ENCODE results near the gene GABRR2.
"Not testable (repeated sequence)": the region's sequence is repeated elsewhere in the genome, so short reads cannot be mapped to it uniquely, and the experiment has no call there.

GABRR2 gene

DNA sequence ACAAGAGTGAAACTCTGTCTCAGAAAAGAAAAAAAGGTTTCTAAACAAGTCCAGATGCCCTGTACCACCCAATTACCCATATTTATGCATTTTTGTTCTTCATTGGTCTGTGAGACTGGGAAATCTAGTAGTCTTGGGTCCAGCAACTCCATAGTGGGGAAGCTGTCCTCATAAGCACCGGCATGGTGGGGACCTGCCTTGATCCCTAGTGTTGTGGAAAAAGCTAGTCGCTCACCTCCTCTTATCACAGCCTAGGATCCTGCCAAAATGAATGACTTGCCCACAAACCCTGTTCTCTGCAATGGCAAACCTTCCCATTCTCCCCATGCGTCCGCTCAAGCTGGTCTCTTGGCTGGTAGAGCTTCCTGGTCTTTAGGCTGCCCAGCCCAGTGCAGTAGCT, 59.7 kb downstream of the GABRR2 start:
- no peak for DNase-seq

DNA sequence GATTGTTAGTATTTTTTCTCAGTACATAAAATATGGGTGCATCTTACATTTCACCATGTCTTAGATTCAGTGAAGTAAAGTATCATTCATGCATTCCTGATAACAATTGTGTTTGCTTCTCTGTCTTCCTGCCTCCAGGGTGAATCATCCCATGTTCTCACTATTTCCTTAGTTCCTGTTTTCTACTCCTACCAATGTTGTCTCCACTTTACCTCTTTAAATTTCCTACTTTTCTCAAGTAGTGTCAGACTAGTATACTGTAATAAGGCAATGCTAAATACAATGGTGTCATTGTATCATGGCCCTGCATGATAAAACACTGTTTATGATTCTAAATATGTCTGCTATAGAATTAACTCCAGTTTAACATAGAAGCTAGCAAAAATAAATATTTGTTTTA, 60.5 kb downstream of the GABRR2 start:
- DNase-seq: no peak

GRCh38 chr6:89252907-89253306, 62.2 kb downstream of the GABRR2 start:
- no peak for DNase-seq

- no peak for DNase-seq
Measured at GRCh38 chr6:89251976-89252375, 63.1 kb downstream of the GABRR2 start.

- no peak for DNase-seq
Measured at GRCh38 chr6:89251170-89251569, 63.9 kb downstream of the GABRR2 start.

DNA sequence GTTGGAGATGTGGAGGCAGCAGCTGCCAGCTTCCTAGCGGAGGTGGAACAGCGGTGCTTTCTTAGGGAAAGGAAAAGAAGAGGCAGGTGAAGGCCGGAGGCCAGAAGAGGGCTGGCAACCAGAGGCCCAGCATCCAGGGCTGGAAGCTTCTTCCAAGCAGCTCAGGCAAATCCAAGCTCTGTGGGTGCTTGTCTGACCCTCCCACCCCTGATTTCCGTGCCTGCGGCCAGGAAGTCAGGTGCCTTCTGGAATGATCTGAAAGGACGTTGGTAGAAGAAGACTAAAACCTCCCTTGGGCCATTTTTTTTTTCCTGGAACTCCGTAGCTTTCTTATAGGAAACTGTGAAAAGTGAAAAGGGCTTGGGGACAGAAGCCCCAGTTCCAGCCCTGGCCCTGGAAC, 64.9 kb downstream of the GABRR2 start:
- DNase-seq: no peak

DNA sequence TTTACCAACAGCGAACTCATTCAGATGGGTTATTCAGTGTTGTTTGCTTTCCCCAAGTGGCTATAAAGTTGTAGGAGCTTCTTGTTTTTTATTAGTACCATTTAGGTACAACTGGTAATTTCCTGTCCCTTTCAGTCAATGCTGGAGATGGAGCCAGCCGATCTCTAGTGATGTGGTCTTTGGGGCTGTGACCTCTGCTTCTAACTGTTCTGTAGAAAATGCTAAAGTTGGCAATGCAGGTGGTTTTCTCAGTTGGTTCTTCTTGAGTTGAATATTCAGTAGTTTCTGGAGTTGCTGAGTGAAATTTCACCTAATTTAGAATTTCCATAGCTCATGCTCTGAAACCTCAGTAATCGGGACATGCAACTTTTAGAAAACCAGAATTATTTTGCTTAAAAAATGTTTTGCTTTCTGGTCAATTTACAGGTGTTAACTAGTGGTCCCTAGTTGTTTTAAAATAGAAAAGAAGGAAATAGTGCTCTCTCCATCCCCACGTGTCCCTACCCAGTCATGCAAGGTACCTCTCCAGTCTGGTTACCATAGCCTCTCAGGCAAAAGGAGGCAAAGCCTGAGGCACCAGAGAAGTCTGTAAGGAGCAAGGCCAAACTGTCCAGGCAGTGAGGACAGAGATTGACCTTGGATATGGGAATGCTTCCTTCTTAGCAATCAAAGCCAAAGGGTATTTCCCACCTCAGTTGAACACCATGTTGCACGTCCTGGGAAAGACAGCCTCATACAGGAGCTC, 70.7 kb downstream of the GABRR2 start:
- DNase-seq: no peak

- DNase-seq: no peak
Measured at GRCh38 chr6:89243331-89243629, 71.8 kb downstream of the GABRR2 start.

GRCh38 chr6:89242574-89243330, 72.3 kb downstream of the GABRR2 start:
- peak; percentile 47 to 66 for DNase-seq

GRCh38 chr6:89239338-89239737, 75.8 kb downstream of the GABRR2 start:
- no peak for DNase-seq

- no peak for DNase-seq
Measured at GRCh38 chr6:89237158-89237557, 77.9 kb downstream of the GABRR2 start.

- not testable (repeated sequence) for DNase-seq
Measured at GRCh38 chr6:89233605-89234004, 81.5 kb downstream of the GABRR2 start.

- no peak for DNase-seq
Measured at GRCh38 chr6:89222712-89223039, 92.4 kb downstream of the GABRR2 start.

GRCh38 chr6:89221971-89222711, 93.0 kb downstream of the GABRR2 start:
- DNase-seq: peak; percentile 4 to 33

- DNase-seq: no peak
Measured at GRCh38 chr6:89221129-89221528, 94.0 kb downstream of the GABRR2 start.

GRCh38 chr6:89217299-89217910, 97.7 kb downstream of the GABRR2 start, which contains the start of gene GABRR1:
GABRR1 (minus strand) TSS chr6:89217358; CDS start chr6:89217322, 36 bp downstream.
- DNase-seq: no peak

GRCh38 chr6:89216411-89216810, 98.7 kb downstream of the GABRR2 start:
- no peak for DNase-seq

DNA sequence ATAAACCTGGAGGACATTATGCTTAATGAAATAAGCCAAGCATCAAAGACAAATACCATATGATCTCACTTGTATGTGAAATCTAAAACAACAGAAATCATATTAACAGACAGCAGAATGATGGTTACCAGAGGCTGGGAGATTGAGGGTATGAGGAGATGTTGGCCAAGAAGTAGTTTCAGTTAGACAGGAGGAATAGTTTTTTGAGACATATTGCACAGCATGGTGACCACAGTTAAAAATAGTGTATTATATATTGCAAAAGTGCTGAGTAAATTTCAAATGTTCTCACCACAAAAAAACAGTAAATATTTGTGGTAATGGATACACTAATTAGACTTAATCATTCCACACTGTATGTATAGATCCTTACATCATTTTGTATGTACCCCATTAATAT, 99.7 kb downstream of the GABRR2 start:
- DNase-seq: no peak

- no peak for DNase-seq
Measured at GRCh38 chr6:89214197-89214596, 100.9 kb downstream of the GABRR2 start.

DNA sequence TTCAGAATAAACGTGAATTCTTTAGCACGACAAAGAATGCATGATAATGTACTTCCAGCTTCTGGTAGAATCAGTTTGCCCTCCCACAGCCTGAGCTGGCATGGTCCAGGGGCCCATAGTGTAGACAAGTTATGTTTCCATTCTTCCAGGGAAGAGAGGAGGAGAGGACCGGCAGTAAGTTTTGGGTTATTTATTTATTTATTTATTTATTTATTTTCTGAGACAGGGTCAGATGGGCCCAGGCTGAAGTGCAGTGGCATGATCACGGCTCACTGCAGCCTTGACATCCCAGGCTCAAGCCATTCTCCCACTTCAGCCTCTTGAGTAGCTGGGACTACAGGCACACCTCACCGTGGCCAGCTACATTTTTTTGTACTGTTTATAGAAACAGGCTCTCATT, 102.6 kb downstream of the GABRR2 start:
- no peak for DNase-seq

DNA sequence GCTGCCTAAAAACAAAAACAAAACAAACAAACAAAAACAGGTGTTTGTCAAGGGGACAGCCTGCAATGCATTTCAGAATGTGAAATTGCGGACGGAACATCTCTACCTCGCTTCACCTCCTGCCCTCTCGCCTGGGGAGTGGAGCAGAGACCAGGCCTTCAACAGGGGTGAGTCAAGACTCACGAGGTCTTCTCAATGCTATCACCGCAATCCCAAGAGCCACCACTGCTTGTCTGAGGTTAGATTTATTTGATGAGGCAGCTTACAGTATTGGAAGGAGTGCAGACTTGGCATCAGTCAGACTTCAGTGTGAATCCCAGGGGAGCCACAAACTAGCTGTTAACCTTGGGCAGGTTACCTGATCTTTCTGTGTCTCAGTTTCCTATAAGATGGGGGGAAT, 105.6 kb downstream of the GABRR2 start:
- DNase-seq: no peak

- no peak for DNase-seq
Measured at GRCh38 chr6:89208551-89208950, 106.5 kb downstream of the GABRR2 start.

Measured in NCI-H524 (cell line).